Prostate gland (tissue), 2 donors: ENCODE results near the gene ACTA2.

Experiments used
- CTCF ChIP-seq, 4 experiments: fragments of 200-600 bp in 2 of 4; fragments of 450-650 bp in 2 of 4; sonication (generic) in 2 of 4; IDR thresholded peaks; 1 replicate in 3 of 4; 2 replicates in 1 of 4; pipeline ENCODE4 v1.5.1; 2016 to 2019; ENCODE audit warnings: antibody characterized with exemption in 4 of 4, mild to moderate bottlenecking in 2 of 4, moderate library complexity in 2 of 4
- POLR2AphosphoS5 ChIP-seq: sonication (generic); formaldehyde crosslinking; IDR thresholded peaks from one replicate; pipeline ENCODE4 v1.6.1; 2017; ENCODE audit warnings: antibody characterized with exemption

GRCh38 chr10:88944813-88945212 lies 7.8 kb downstream of the ACTA2 start:
- TF ChIP-seq CTCF (IDR thresholded peaks at IDR 0.05) (no peak), POLR2AphosphoS5 (no peak)
